HG02571 (cell line): Measurements from ENCODE around the gene XPR1.

Experiments used
- ATAC-seq: cut with Tn5 transposase; IDR thresholded peaks from one replicate; pipeline ENCODE4 v1.9.1; 2021; ENCODE audit warnings: mild to moderate bottlenecking, moderate library complexity; ENCODE audit not compliant: unreplicated experiment

Gene XPR1

DNA sequence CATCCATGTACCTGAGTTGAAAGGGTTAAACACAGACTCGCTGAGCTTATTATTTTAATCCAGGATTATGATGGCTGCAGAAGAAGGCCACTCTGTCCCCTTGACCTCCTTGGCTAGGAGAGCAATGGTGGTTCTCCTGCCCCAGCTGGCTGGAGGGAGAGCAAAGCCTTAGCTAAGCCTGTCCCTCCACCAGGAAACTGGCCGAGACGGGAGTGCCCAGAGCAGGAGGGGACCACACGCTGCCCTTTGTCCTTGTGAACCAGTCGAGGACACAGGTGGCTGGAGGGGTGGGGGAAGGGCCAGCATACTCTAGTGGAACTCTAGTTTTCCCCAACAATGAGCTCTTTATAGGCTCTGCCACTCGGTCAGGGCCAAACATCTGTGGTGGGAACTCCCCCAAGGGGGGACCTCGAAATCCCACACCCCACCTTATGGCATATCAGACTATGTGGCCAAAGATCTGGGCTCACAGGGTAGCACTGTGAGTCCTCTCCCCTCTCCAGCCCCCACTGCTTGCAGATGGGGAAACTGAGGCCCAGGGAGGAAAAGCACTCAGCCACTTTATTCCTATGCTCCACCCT lies 293.7 kb downstream of the XPR1 start:
- no peak for ATAC-seq

GRCh38 chr1:180926164-180926981 lies 294.6 kb downstream of the XPR1 start:
- ATAC-seq, result no peak

DNA sequence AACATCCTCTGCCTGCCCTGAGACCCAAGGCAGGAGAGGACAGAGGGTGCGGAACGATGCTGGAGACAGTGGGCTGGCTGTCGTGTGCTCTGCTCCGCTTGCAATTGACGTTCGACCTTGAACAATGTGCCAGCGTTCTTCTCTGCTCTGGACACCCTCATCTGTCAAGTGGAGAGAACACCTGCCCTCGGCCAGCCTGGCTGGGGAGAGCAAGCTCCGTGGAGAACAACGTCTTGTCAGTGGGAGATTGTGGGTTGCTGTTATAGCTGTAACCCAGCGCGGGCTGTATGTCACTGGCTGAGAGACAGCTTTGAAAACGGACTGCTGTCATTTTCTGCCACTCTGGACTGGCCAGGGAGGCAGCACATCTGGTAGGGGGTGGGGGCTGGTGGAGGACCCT lies 295.5 kb downstream of the XPR1 start:
- no peak for ATAC-seq

DNA sequence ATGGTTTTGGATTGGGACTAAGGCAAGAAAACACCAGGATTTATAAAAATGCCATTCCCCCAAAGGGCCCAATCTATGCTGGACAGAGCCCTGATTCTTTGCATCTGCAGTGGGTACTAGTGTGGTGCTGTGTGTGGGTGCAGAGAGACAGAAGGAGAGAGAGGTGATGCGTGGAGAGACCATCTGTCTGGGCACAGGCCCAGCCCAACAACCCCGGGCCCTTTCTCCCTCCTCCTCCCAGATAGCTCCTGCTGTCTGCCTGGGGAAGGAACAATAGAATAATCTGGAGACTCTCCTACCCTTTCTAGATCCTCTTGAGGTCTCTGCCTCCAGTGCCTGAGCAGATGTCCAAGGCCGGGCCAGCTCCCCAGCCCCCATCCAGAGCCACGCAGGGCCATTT lies 296.0 kb downstream of the XPR1 start:
- ATAC-seq, result no peak

- ATAC-seq, result no peak
Measured at GRCh38 chr1:180928331-180929230, 296.8 kb downstream of the XPR1 start.

GRCh38 chr1:180929389-180929788 lies 297.6 kb downstream of the XPR1 start:
- no peak for ATAC-seq

DNA sequence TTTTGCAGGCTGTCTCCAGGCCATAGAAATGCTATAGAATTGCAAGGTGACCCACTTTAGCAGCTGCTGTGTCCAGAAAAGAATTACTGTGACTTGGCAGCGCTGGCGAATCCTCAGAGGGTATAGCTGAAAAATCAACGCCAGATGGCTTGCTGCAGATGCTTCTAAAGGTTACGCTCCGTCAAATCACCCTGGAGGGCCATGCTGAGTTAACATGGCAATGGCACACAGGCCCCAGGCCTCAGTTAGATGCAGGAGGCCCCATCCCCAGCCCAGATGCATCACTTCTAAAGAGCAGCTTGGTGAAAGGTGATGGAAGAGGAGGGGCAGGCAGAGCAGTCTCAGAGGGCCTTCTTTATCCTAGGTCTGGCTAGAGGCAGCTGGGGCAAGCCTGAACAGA lies 298.9 kb downstream of the XPR1 start:
- no peak for ATAC-seq

GRCh38 chr1:180931529-180931928 lies 299.7 kb downstream of the XPR1 start:
- ATAC-seq, result no peak

- no peak for ATAC-seq
Measured at GRCh38 chr1:180932378-180932777, 300.6 kb downstream of the XPR1 start.

- ATAC-seq, result no peak
Measured at GRCh38 chr1:180933141-180933540, 301.3 kb downstream of the XPR1 start.

DNA sequence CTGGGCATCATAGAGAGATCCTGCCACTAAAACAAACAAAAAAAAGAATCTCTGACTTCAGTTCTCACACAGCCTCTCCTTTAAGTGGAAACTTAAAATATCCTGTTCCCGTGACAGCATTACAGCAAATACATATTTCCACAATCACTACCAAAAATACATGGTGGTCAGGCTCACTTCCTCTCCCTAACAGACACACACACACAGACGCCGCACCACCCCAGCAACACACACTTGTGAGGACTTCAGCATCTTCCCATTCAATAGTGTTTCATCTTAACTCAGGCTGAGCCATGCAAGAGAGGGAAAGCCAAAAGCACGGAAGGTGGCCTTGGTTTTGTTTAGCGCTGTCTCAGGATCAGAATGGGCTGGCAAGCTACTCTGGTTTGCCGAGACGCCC lies 302.7 kb downstream of the XPR1 start:
- no peak for ATAC-seq

DNA sequence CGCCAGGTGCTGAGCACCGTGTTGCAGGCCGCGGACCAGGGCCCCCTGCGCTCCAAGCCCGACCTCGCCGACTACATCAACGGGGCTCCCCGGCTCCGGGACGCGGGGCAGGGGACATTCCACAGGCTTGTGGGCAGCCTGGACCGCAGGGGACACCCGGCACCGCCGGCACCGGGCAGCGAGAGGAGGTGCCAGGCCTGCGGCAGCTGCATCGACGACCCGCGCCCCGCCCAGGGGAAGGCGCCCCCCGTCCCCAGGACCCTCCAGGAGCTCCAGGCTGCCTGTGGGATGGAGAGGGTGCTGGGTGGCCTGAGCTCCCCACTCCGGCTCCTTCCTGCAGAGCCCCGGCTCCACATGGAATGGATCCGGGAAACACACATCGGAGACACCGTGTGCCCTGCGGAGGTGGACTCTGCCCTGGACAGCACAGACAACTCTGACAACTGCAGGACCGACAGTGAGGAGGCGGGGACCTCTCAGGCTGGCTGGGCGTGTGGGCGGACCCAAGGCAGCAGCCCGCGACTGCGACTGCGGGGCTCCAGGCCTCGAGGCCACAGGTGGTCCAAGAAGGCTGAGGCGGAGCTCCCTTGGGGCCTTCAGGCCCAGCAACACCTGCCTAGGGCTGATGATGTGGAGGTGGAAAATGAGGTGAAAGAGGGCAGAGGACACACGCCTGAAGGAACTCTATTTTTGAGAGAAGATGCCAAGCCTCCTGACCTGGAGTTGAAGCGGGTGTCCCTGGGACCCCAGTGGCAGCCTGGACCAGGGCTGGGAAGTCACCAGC lies 303.7 kb downstream of the XPR1 start:
- ATAC-seq, result peak; percentile 56

GRCh38 chr1:180936110-180937011 lies 304.5 kb downstream of the XPR1 start:
- ATAC-seq, result no peak

GRCh38 chr1:180937012-180937372 lies 305.2 kb downstream of the XPR1 start:
- no peak for ATAC-seq

DNA sequence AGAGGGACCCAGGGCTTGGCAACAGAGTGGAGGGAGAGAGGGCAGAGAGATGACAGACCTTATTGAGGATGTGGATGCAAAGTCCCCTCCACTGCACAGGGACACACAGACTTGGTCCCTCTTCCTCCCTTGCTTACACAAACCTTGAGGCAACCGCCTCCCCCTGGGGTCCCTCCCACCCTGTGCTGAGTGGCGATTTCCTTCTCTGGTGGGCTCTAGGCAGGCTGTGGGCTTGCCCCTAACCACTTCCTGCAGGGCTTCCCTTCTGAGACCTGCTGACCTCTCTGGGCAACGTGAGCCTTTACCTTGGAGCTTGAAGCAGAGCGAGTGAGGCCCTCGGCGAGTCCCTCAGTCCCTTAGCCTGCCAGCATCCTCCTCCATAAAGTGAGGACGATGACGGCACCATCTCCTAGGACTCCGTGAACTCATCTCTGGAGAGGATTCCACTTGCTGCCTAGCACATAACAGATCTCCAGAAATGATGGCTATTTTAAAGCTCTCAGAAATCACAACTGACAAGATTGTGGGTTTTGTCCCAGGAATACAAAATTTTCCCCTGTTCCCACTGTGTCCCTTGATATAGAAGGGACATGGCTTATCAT lies 305.9 kb downstream of the XPR1 start:
- ATAC-seq, result no peak

GRCh38 chr1:180939073-180939710 lies 307.4 kb downstream of the XPR1 start:
- no peak for ATAC-seq

GRCh38 chr1:180939711-180940103 lies 307.9 kb downstream of the XPR1 start:
- no peak for ATAC-seq
